H1 (cell line): ENCODE data around the gene MANBA. TPM values are rescaled to one million over a fixed set of nuclear protein-coding genes. Genes with fewer than 3 reads are reported as not detected.

Experiments used
- CTCF ChIA-PET: fragments of 300-600 bp; sonication (Branson Sonifier 250); formaldehyde crosslinking; loops from one replicate; lab custom pipeline; 2021; ENCODE audit not compliant: partially characterized antibody; lab: Charles Lee
- POLR2A ChIA-PET: fragments of 300-600 bp; sonication (Branson Sonifier 250); formaldehyde crosslinking; loops from one replicate; lab custom pipeline; 2021; ENCODE audit warnings: inconsistent platforms; ENCODE audit not compliant: partially characterized antibody; lab: Charles Lee
- DNase-seq, 2 experiments: peaks; one replicate each; pipeline versions ENCODE4 v3.0.0 to v3.0.0-alpha.2; 2010 to 2022; ENCODE audit warnings: low spot score in 2 of 2, low read depth in 1 of 2, mixed read lengths in 1 of 2
- FAIRE-seq: peaks from 2 replicates; lab custom pipeline; 2011; peaks lifted over from hg19 to GRCh38; lab: Jason Lieb, UNC
- H2AFZ ChIP-seq: 2 replicates; pipeline ENCODE4 v1.8.1; 2012; ENCODE audit warnings: low read length, inconsistent platforms
- H2AK5ac ChIP-seq: 2 replicates; pipeline ENCODE4 v1.6.1; 2013; ENCODE audit warnings: low read depth, low read length
- H2BK120ac ChIP-seq: replicated peaks from 2 replicates; pipeline ENCODE3; 2013; ENCODE audit warnings: low read depth, low read length, inconsistent platforms
- H2BK12ac ChIP-seq: 2 replicates; pipeline ENCODE4 v1.6.1; 2013; ENCODE audit warnings: low read depth, low read length
- H2BK15ac ChIP-seq: 2 replicates; pipeline ENCODE4 v1.6.1; 2013; ENCODE audit warnings: low read length
- H2BK20ac ChIP-seq: 2 replicates; pipeline ENCODE4 v1.6.1; 2013; ENCODE audit warnings: low read length
- H2BK5ac ChIP-seq: 2 replicates; pipeline ENCODE4 v1.6.1; 2013; ENCODE audit warnings: low read depth, low read length
- H3K14ac ChIP-seq: 2 replicates; pipeline ENCODE4 v1.6.1; 2013; ENCODE audit warnings: inconsistent platforms; ENCODE audit not compliant: insufficient read length
- H3K18ac ChIP-seq: 2 replicates; pipeline ENCODE4 v1.6.1; 2013; ENCODE audit warnings: low read length; ENCODE audit errors: extremely low read depth
- H3K23ac ChIP-seq: 2 replicates; pipeline ENCODE4 v1.6.1; 2013; ENCODE audit warnings: inconsistent platforms; ENCODE audit not compliant: insufficient read length
- H3K23me2 ChIP-seq: 2 replicates; pipeline ENCODE4 v1.6.1; 2013; ENCODE audit warnings: low read depth, low read length
- H3K27ac ChIP-seq: 2 replicates; pipeline ENCODE4 v1.6.1; 2011; ENCODE audit warnings: low read depth, low read length, inconsistent platforms
- H3K27me3 ChIP-seq, 4 experiments: replicated peaks in 1 of 4; 1 replicate in 1 of 4; 2 replicates in 3 of 4; pipeline versions ENCODE4 v1.6.1 to v1.8.1; 2011 to 2013; ENCODE audit warnings: low read length in 3 of 4, mild to moderate bottlenecking in 3 of 4, inconsistent platforms in 2 of 4, mixed read lengths in 2 of 4, moderate library complexity in 1 of 4; ENCODE audit not compliant: control insufficient read depth in 3 of 4, insufficient read depth in 3 of 4; ENCODE audit errors: extremely low read depth in 1 of 4
- H3K36me3 ChIP-seq, 4 experiments: 2 replicates each; pipeline versions ENCODE4 v1.6.1 to v1.8.1; 2011 to 2013; ENCODE audit warnings: mild to moderate bottlenecking in 4 of 4, low read length in 3 of 4, moderate library complexity in 2 of 4, control low read depth in 1 of 4, inconsistent platforms in 1 of 4; ENCODE audit not compliant: insufficient read depth in 4 of 4, control insufficient read depth in 2 of 4
- H3K4ac ChIP-seq: replicated peaks from 2 replicates; pipeline ENCODE3; 2013; ENCODE audit warnings: low read length, low read depth, mixed read lengths, inconsistent platforms; ENCODE audit not compliant: insufficient read length
- H3K4me1 ChIP-seq, 4 experiments: replicated peaks in 1 of 4; 1 replicate in 1 of 4; 2 replicates in 3 of 4; pipeline versions ENCODE4 v1.6.1 to v1.8.1; 2011 to 2013; ENCODE audit warnings: low read length in 3 of 4, inconsistent platforms in 2 of 4, mixed read lengths in 1 of 4; ENCODE audit not compliant: insufficient read depth in 4 of 4, control insufficient read depth in 3 of 4
- H3K4me2 ChIP-seq, 2 experiments: 2 replicates each; pipeline versions ENCODE4 v1.6.1 to v1.8.1; 2011 to 2013; ENCODE audit warnings: low read depth in 2 of 2, low read length in 2 of 2, control low read depth in 1 of 2, inconsistent platforms in 1 of 2, mild to moderate bottlenecking in 1 of 2; ENCODE audit not compliant: insufficient read depth in 1 of 2
- H3K4me3 ChIP-seq, 4 experiments: fragments of 200-600, 300-600 bp in 1 of 4; sonication (generic), shearing (Covaris generic), sonication (Bioruptor Twin) in 1 of 4; 2 replicates each; pipeline versions ENCODE4 v1.5.1 to v1.8.1; 2011 to 2016; ENCODE audit warnings: low read length in 4 of 4, low read depth in 3 of 4, control low read depth in 2 of 4, inconsistent platforms in 2 of 4, mild to moderate bottlenecking in 2 of 4, mixed read lengths in 1 of 4, moderate library complexity in 1 of 4; ENCODE audit not compliant: insufficient read depth in 2 of 4; ENCODE audit errors: extremely low read depth in 1 of 4
- H3K56ac ChIP-seq: replicated peaks from 2 replicates; pipeline ENCODE3; 2013; ENCODE audit warnings: low read depth, mild to moderate bottlenecking, mixed read lengths, low read length, inconsistent platforms; ENCODE audit not compliant: insufficient read length
- H3K79me1 ChIP-seq: 2 replicates; pipeline ENCODE4 v1.6.1; 2013; ENCODE audit warnings: low read depth, low read length, control low read depth
- H3K79me2 ChIP-seq, 2 experiments: 2 replicates each; pipeline versions ENCODE4 v1.6.1 to v1.8.1; 2012 to 2013; ENCODE audit warnings: low read length in 2 of 2, mild to moderate bottlenecking in 2 of 2, inconsistent platforms in 1 of 2; ENCODE audit not compliant: insufficient read depth in 2 of 2, control insufficient read depth in 1 of 2
- H3K9ac ChIP-seq, 4 experiments: replicated peaks in 1 of 4; 1 replicate in 1 of 4; 2 replicates in 3 of 4; pipeline versions ENCODE4 v1.6.1 to v1.8.1; 2011 to 2013; ENCODE audit warnings: low read depth in 3 of 4, low read length in 3 of 4, control low read depth in 2 of 4, mild to moderate bottlenecking in 2 of 4, moderate library complexity in 2 of 4, inconsistent platforms in 1 of 4; ENCODE audit errors: extremely low read depth in 1 of 4
- H3K9me3 ChIP-seq, 2 experiments: 2 replicates each; pipeline versions ENCODE4 v1.6.1 to v1.8.1; 2012 to 2013; ENCODE audit warnings: mild to moderate bottlenecking in 2 of 2, moderate library complexity in 2 of 2, control low read depth in 1 of 2, inconsistent platforms in 1 of 2, low read depth in 1 of 2, low read length in 1 of 2, mixed read lengths in 1 of 2; ENCODE audit not compliant: insufficient read depth in 2 of 2
- H4K20me1 ChIP-seq, 2 experiments: replicated peaks in 1 of 2; 2 replicates each; pipeline versions ENCODE3 to v1.8.1; 2011 to 2013; ENCODE audit warnings: inconsistent platforms in 2 of 2, low read length in 2 of 2, mild to moderate bottlenecking in 1 of 2; ENCODE audit not compliant: insufficient read depth in 2 of 2, control insufficient read depth in 1 of 2
- H4K5ac ChIP-seq: 2 replicates; pipeline ENCODE4 v1.6.1; 2013; ENCODE audit warnings: low read length, low read depth, mixed read lengths, inconsistent platforms; ENCODE audit not compliant: insufficient read length
- H4K8ac ChIP-seq: 2 replicates; pipeline ENCODE4 v1.8.0; 2013; ENCODE audit warnings: mild to moderate bottlenecking, moderate library complexity, low read length, inconsistent platforms; ENCODE audit not compliant: insufficient read depth; ENCODE audit errors: extremely low read depth
- H4K91ac ChIP-seq: replicated peaks from 2 replicates; pipeline ENCODE3; 2013; ENCODE audit warnings: low read length, mixed read lengths, inconsistent platforms; ENCODE audit not compliant: insufficient read length
- SP1 ChIP-seq: IDR thresholded peaks from 2 replicates; pipeline ENCODE4 v1.6.1; 2011; ENCODE audit warnings: low read depth, low read length
- polyA plus RNA-seq, 7 experiments: library from polyadenylated mRNA; depleted of rRNA in 3 of 7; stranded (reverse) in 5 of 7; unstranded in 2 of 7; fragments of >200 nt in 5 of 7; fragments of 200-250 nt in 2 of 7; gene quantifications; 1 replicate in 5 of 7; 2 replicates in 1 of 7; 4 replicates in 1 of 7; pipeline versions ENCODE4 v1.2.1 to v1.2.3, GENCODE V29; 2011 to 2013; ENCODE audit warnings: missing spikeins in 2 of 7, mixed read lengths in 2 of 7
- total RNA-seq: library from RNA; stranded (reverse); fragmentation: NEBNext Ultra II Directional; extraction: Animal tissue kit (Norgen Biotek cat#: 25700); gene quantifications from 2 replicates; pipeline ENCODE4 v1.2.1, GENCODE V29; 2021
- TF ChIP-seq, protein P1 (sequence below), 3 experiments: IDR thresholded peaks; 1 replicate in 2 of 3; 2 replicates in 1 of 3; pipeline versions ENCODE4 v1.5.1 to v1.6.1; 2011; ENCODE audit warnings: low read length in 3 of 3, mild to moderate bottlenecking in 3 of 3, inconsistent platforms in 2 of 3, low read depth in 1 of 3, moderate library complexity in 1 of 3; ENCODE audit not compliant: insufficient read depth in 1 of 3; ENCODE audit errors: control extremely low read depth in 1 of 3

Gene MANBA
- total and polyA plus RNA-seq, 2 of the 8 experiments (the other 6 are each of a cell fraction or from before 2014, with no cell fraction given) = 22.9 to 27.8 TPM

DNA sequence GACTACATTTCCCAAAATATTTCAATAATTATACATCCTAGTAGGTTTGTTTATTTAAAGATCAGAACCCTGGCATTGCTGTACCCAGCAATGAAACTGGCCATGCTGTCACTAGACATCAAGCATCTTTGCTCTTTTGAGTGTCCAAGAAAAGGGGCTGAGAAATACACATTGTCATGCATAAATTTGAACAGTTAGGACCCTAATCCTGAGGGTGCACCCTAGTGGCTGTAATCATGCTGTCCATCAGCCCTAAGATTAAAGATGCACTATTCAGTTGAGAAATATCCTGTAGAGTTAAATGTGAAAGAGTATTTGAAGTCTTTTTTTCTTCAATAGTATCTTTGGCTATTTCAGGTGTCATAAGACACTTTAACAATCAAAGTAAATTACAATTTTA lies 150.8 kb downstream of the MANBA start:
- no peak overlapping the region for H2BK120ac ChIP-seq
- no peak overlapping the region for H3K23ac ChIP-seq
- no peaks in the 10 kb centered on the region for H3K79me1 ChIP-seq
- no peak overlapping the region for H3K4ac ChIP-seq
- no peaks in the 10 kb centered on the region for H3K27me3 ChIP-seq
- CTCF ChIA-PET = interaction anchor here (0.7 to 2.8 kb wide), 8 partner anchors 10 to 1449 kb away, joined by 3 to 10 read pairs (median 3); no protein-coding TSS in a partner anchor
- H2BK12ac ChIP-seq = no peak overlapping the region
- no peak overlapping the region for H3K4me3 ChIP-seq
- H2BK20ac ChIP-seq = no peak overlapping the region
- FAIRE-seq = no peak
- no peak for DNase-seq
- H4K8ac ChIP-seq = no peak overlapping the region
- TF ChIP-seq, protein P1, sequence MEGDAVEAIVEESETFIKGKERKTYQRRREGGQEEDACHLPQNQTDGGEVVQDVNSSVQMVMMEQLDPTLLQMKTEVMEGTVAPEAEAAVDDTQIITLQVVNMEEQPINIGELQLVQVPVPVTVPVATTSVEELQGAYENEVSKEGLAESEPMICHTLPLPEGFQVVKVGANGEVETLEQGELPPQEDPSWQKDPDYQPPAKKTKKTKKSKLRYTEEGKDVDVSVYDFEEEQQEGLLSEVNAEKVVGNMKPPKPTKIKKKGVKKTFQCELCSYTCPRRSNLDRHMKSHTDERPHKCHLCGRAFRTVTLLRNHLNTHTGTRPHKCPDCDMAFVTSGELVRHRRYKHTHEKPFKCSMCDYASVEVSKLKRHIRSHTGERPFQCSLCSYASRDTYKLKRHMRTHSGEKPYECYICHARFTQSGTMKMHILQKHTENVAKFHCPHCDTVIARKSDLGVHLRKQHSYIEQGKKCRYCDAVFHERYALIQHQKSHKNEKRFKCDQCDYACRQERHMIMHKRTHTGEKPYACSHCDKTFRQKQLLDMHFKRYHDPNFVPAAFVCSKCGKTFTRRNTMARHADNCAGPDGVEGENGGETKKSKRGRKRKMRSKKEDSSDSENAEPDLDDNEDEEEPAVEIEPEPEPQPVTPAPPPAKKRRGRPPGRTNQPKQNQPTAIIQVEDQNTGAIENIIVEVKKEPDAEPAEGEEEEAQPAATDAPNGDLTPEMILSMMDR (IDR thresholded peaks at IDR 0.05; ENCODE audit: control extremely low read depth in 1 of 3, insufficient read depth in 1 of 3, low read depth in 1 of 3, low read length in 3 of 3) = peak in 1 of 3 experiments; percentile 19; a peak in 1 of 4 replicates
- no peak for TF ChIP-seq SP1
- no peak overlapping the region for H3K9ac ChIP-seq
- H2AK5ac ChIP-seq = no peak overlapping the region
- H2BK15ac ChIP-seq = no peak overlapping the region
- no peak overlapping the region for H2AFZ ChIP-seq
- H3K14ac ChIP-seq = no peak overlapping the region
- no peaks in the 10 kb centered on the region for H4K20me1 ChIP-seq
- POLR2A ChIA-PET = no interaction called here
- H2BK5ac ChIP-seq = no peak overlapping the region
- no peaks in the 10 kb centered on the region for H3K23me2 ChIP-seq
- peaks cover 0 to 3% (median 0%) of the 10 kb centered on the region in 4 experiments; a peak in 2 of 7 replicates for H3K4me1 ChIP-seq
- no peak overlapping the region for H3K4me2 ChIP-seq
- no peak overlapping the region for H3K27ac ChIP-seq
- H3K18ac ChIP-seq = no peak overlapping the region
- no peaks in the 10 kb centered on the region for H3K79me2 ChIP-seq
- H3K56ac ChIP-seq = no peak overlapping the region
- H4K91ac ChIP-seq = no peak overlapping the region
- H3K36me3 ChIP-seq = no peaks in the 10 kb centered on the region
- no peak overlapping the region for H4K5ac ChIP-seq
- H3K9me3 ChIP-seq = no peaks in the 10 kb centered on the region
